Liver (tissue), 10 donors: ENCODE data around the gene AREL1. TPM values are rescaled to one million over a fixed set of nuclear protein-coding genes. Genes with fewer than 3 reads are reported as not detected.

Experiments
- DNase-seq: peaks from one replicate; pipeline ENCODE4 v3.0.0-alpha.2; 2017; ENCODE audit warnings: low spot score
- H3K27ac ChIP-seq, 2 donors: one replicate each; pipeline ENCODE4 v1.7.0; 2013; ENCODE audit warnings: inconsistent platforms in 2 of 2, low read length in 2 of 2, control low read depth in 1 of 2, low read depth in 1 of 2, mild to moderate bottlenecking in 1 of 2
- H3K27me3 ChIP-seq, 4 donors: one replicate each; pipeline versions ENCODE4 v1.6.1 to v1.7.0; 2013; ENCODE audit warnings: low read length in 3 of 4, inconsistent platforms in 1 of 4, mild to moderate bottlenecking in 1 of 4, moderate library complexity in 1 of 4; ENCODE audit not compliant: control insufficient read depth in 4 of 4, insufficient read depth in 4 of 4
- H3K36me3 ChIP-seq, 4 donors: one replicate each; pipeline versions ENCODE4 v1.6.1 to v1.7.0; 2013; ENCODE audit warnings: low read length in 3 of 4, mild to moderate bottlenecking in 3 of 4, low read depth in 1 of 4, moderate library complexity in 1 of 4; ENCODE audit not compliant: control insufficient read depth in 4 of 4, insufficient read depth in 3 of 4
- H3K4me1 ChIP-seq, 4 donors: one replicate each; pipeline versions ENCODE4 v1.6.1 to v1.7.0; 2013; ENCODE audit warnings: low read length in 3 of 4, mild to moderate bottlenecking in 3 of 4, moderate library complexity in 1 of 4; ENCODE audit not compliant: control insufficient read depth in 4 of 4, insufficient read depth in 4 of 4
- H3K4me3 ChIP-seq, 3 donors: one replicate each; pipeline versions ENCODE4 v1.6.1 to v1.7.0; 2013; ENCODE audit warnings: low read length in 3 of 3, control low read depth in 1 of 3, low read depth in 1 of 3, mild to moderate bottlenecking in 1 of 3
- H3K9ac ChIP-seq, 2 donors: one replicate each; pipeline ENCODE4 v1.7.0; 2013; ENCODE audit warnings: low read length in 2 of 2, mild to moderate bottlenecking in 2 of 2, moderate library complexity in 2 of 2, control low read depth in 1 of 2, low read depth in 1 of 2
- H3K9me3 ChIP-seq, 4 donors: one replicate each; pipeline versions ENCODE4 v1.6.1 to v1.7.0; 2013; ENCODE audit warnings: low read length in 3 of 4; ENCODE audit not compliant: control insufficient read depth in 4 of 4
- ATF3 ChIP-seq: IDR thresholded peaks from 2 replicates; pipeline ENCODE4 v1.6.1; 2016; ENCODE audit warnings: antibody characterized with exemption
- CTCF ChIP-seq: fragments of 150-350 bp; IDR thresholded peaks from 2 replicates; pipeline ENCODE4 v1.5.1; 2017; ENCODE audit warnings: improper control_type of control experiment, low read depth, low read length; ENCODE audit not compliant: missing input control
- EGR1 ChIP-seq, 2 donors: IDR thresholded peaks; 2 replicates each; pipeline ENCODE4 v1.6.1; 2016 to 2018; ENCODE audit warnings: antibody characterized with exemption in 2 of 2, low read depth in 2 of 2
- FOXA1 ChIP-seq: IDR thresholded peaks from 2 replicates; pipeline ENCODE4 v1.6.1; 2016; ENCODE audit warnings: antibody characterized with exemption
- FOXA2 ChIP-seq: IDR thresholded peaks from 2 replicates; pipeline ENCODE4 v1.6.1; 2016; ENCODE audit warnings: antibody characterized with exemption
- GABPA ChIP-seq, 2 donors: IDR thresholded peaks in 1 of 2; conservative IDR thresholded peaks in 1 of 2; 2 replicates each; pipeline ENCODE4 v1.6.1; 2016; ENCODE audit warnings: antibody characterized with exemption in 2 of 2, mild to moderate bottlenecking in 1 of 2, moderate library complexity in 1 of 2
- HNF4A ChIP-seq, 2 donors: conservative IDR thresholded peaks; 2 replicates each; pipeline ENCODE4 v1.6.1; 2016; ENCODE audit warnings: antibody characterized with exemption in 2 of 2, mild to moderate bottlenecking in 2 of 2
- JUND ChIP-seq, 2 donors: IDR thresholded peaks; 2 replicates each; pipeline ENCODE4 v1.6.1; 2016; ENCODE audit warnings: antibody characterized with exemption in 2 of 2
- MAX ChIP-seq: IDR thresholded peaks from 2 replicates; pipeline ENCODE4 v1.6.1; 2016; ENCODE audit warnings: antibody characterized with exemption
- RAD21 ChIP-seq, 2 donors: IDR thresholded peaks; 2 replicates each; pipeline ENCODE4 v1.6.1; 2016; ENCODE audit warnings: antibody characterized with exemption in 2 of 2, mild to moderate bottlenecking in 2 of 2
- REST ChIP-seq: IDR thresholded peaks from 2 replicates; pipeline ENCODE4 v1.6.1; 2016; ENCODE audit warnings: antibody characterized with exemption, mild to moderate bottlenecking
- RXRA ChIP-seq, 2 donors: IDR thresholded peaks; 2 replicates each; pipeline ENCODE4 v1.6.1; 2017 to 2018; ENCODE audit warnings: antibody characterized with exemption in 2 of 2, mild to moderate bottlenecking in 1 of 2
- SP1 ChIP-seq: IDR thresholded peaks from 2 replicates; pipeline ENCODE4 v1.6.1; 2018; ENCODE audit warnings: antibody characterized with exemption, mild to moderate bottlenecking
- TAF1 ChIP-seq: conservative IDR thresholded peaks from 2 replicates; pipeline ENCODE4 v1.6.1; 2016; ENCODE audit warnings: antibody characterized with exemption, mild to moderate bottlenecking
- YY1 ChIP-seq: IDR thresholded peaks from 2 replicates; pipeline ENCODE4 v1.6.1; 2016; ENCODE audit warnings: antibody characterized with exemption, mild to moderate bottlenecking
- ZBTB33 ChIP-seq: IDR thresholded peaks from 2 replicates; pipeline ENCODE4 v1.6.1; 2016; ENCODE audit warnings: antibody characterized with exemption
- WGBS: extraction: QIAGEN DNeasy Blood & Tissue Kit; methylation state at CpG from one replicate; pipeline ENCODE4 v1.1.7; 2013; 5-methylcytosine and 5-hydroxymethylcytosine counted together
- polyA plus RNA-seq, 2 donors: library from polyadenylated mRNA; stranded (reverse) in 1 of 2; unstranded in 1 of 2; fragments of 200-250 nt in 1 of 2; fragments of >200 nt in 1 of 2; fragmentation: Nextera tagmentation in 1 of 2; extraction: Ambion mirVana in 1 of 2; gene quantifications; one replicate each; pipeline versions ENCODE4 v1.2.1 to v1.2.3, GENCODE V29; 2013 to 2015
- small RNA-seq: library from RNA; depleted of rRNA; stranded (forward); fragments of <200 nt; gene quantifications from one replicate; pipeline ENCODE3, GENCODE V24; 2014
- total RNA-seq, 2 donors: library from RNA; depleted of rRNA; stranded (reverse); fragments of >200 nt; gene quantifications; one replicate each; pipeline ENCODE4 v1.2.3, GENCODE V29; 2014
- donor health status: healthy.
- donor health status: healthy.
- donor health status: healthy.
- donor health status: healthy.
- donor health status: healthy.

AREL1 gene
- total and polyA plus RNA-seq, 4 donors: 5.6 to 26.6 (median 13.2) TPM

GRCh38 chr14:74611650-74612349, 101.1 kb downstream of the AREL1 start, which contains the start of gene LTBP2:
LTBP2 (minus strand) TSS chr14:74612237; CDS start chr14:74611944, 293 bp downstream.
- Histone ChIP-seq H3K9me3 (no peaks in the 10 kb centered on the region), H3K27me3 (peaks cover 0 to 10% (median 0%) of the 10 kb centered on the region in 4 donors), H3K36me3 (no peaks in the 10 kb centered on the region), H3K27ac (no peak within 1 kb of the TSS), H3K9ac (no peak within 1 kb of the TSS), H3K4me1 (peaks cover 3 to 17% (median 9%) of the 10 kb centered on the region in 4 donors), H3K4me3 (peak within 1 kb of the TSS; percentile 39 to 76 (median 72))
- TF ChIP-seq ATF3: no peak
- no peak for TF ChIP-seq HNF4A (conservative IDR thresholded peaks at IDR 0.05)
- no peak for TF ChIP-seq GABPA (IDR thresholded peaks at IDR 0.05 in 1 of 2, conservative IDR thresholded peaks at IDR 0.05 in 1 of 2)
- no peak for TF ChIP-seq FOXA1
- no peak for TF ChIP-seq FOXA2
- no peak for TF ChIP-seq RAD21 (IDR thresholded peaks at IDR 0.05)
- no peak for TF ChIP-seq SP1
- no peak for TF ChIP-seq REST
- TF ChIP-seq MAX: no peak
- TF ChIP-seq EGR1 (IDR thresholded peaks at IDR 0.05; ENCODE audit: low read depth in 2 of 2): no peak
- TF ChIP-seq TAF1: no peak
- no peak for TF ChIP-seq ZBTB33
- TF ChIP-seq RXRA (IDR thresholded peaks at IDR 0.05): no peak
- no peak for TF ChIP-seq YY1
- TF ChIP-seq CTCF: no peak
- TF ChIP-seq JUND (IDR thresholded peaks at IDR 0.05): no peak
- 2% methylated on average over 70 of the region's 70 CpGs for WGBS
- DNase-seq: no peak

Small RNA genes lying within 50 kb of the gene (small RNA-seq; reads per million reads assigned to genes)
- not detected for gene RF00409

Other genes starting within 250 kb of the AREL1 start
- 100 to 1,000 TPM in 1 of 2 donors, 10 to 100 TPM in 1; 69.7 to 118 TPM for gene NPC2, start 219.8 kb downstream of the AREL1 start, total RNA-seq
- 100 to 1,000 TPM in 1 of 2 donors, 10 to 100 TPM in 1; 91.5 to 133 TPM for gene NPC2, start 219.8 kb downstream of the AREL1 start, polyA plus RNA-seq
- 10 to 100 TPM in 1 of 2 donors, 1 to 10 TPM in 1; 7.1 to 19.9 TPM for gene ISCA2, start 219.3 kb downstream of the AREL1 start, total RNA-seq
- gene ISCA2, start 219.3 kb downstream of the AREL1 start, polyA plus RNA-seq: 10 to 100 TPM; 11.6 to 35.3 TPM
- gene LTBP2, start 100.8 kb downstream of the AREL1 start, total RNA-seq: 1 to 10 TPM; 1.1 to 1.3 TPM
- gene LTBP2, start 100.8 kb downstream of the AREL1 start, polyA plus RNA-seq: under 1 TPM; 0.24 to 0.69 TPM
- 10 to 100 TPM; 14.6 to 15.3 TPM for gene FCF1, start 64 bp upstream of the AREL1 start, total RNA-seq
- gene FCF1, start 64 bp upstream of the AREL1 start, polyA plus RNA-seq: 10 to 100 TPM in 1 of 2 donors, 1 to 10 TPM in 1; 3.7 to 12.7 TPM
- 10 to 100 TPM; 18.5 to 27.3 TPM for gene YLPM1, start 50.2 kb upstream of the AREL1 start, total RNA-seq
- gene YLPM1, start 50.2 kb upstream of the AREL1 start, polyA plus RNA-seq: 1 to 10 TPM; 5.9 to 7.9 TPM
- not detected for gene PROX2, start 163.1 kb upstream of the AREL1 start, total RNA-seq
- gene PROX2, start 163.1 kb upstream of the AREL1 start, polyA plus RNA-seq: under 1 TPM in 1 of 2 donors, not detected in 1; 0.06 TPM
- 10 to 100 TPM; 41.0 to 58.0 TPM for gene DLST, start 168.8 kb upstream of the AREL1 start, total RNA-seq
- gene DLST, start 168.8 kb upstream of the AREL1 start, polyA plus RNA-seq: 10 to 100 TPM; 10.7 to 69.3 TPM
- gene RPS6KL1, start 210.2 kb upstream of the AREL1 start, total RNA-seq: 1 to 10 TPM; 5.8 to 5.9 TPM
- 1 to 10 TPM; 1.1 to 1.9 TPM for gene RPS6KL1, start 210.2 kb upstream of the AREL1 start, polyA plus RNA-seq
- gene PGF, start 242.5 kb upstream of the AREL1 start, total RNA-seq: 1 to 10 TPM in 1 of 2 donors, under 1 TPM in 1; 0.61 to 4.5 TPM
- 1 to 10 TPM in 1 of 2 donors, under 1 TPM in 1; 0.90 to 2.8 TPM for gene PGF, start 242.5 kb upstream of the AREL1 start, polyA plus RNA-seq